CD14-positive monocyte (primary cell): ENCODE data around the gene TSNAX. TPM values are rescaled to one million over a fixed set of nuclear protein-coding genes. Genes with fewer than 3 reads are reported as not detected.

ENCODE experiments used
- DNase-seq, 3 donors: peaks; one replicate each; pipeline ENCODE4 v3.0.0-alpha.2; 2011 to 2022
- H2AFZ ChIP-seq: 2 replicates; pipeline ENCODE4 v1.6.0; 2012; ENCODE audit warnings: mild to moderate bottlenecking, low read depth, low read length, inconsistent platforms; ENCODE audit not compliant: insufficient read depth, poor library complexity, severe bottlenecking
- H3K27ac ChIP-seq, 2 donors: 1 replicate in 1 of 2; 2 replicates in 1 of 2; pipeline ENCODE4 v1.5.1; 2012 to 2013; ENCODE audit warnings: low read length in 2 of 2, control low read depth in 1 of 2, inconsistent platforms in 1 of 2, low read depth in 1 of 2, mild to moderate bottlenecking in 1 of 2
- H3K27me3 ChIP-seq, 2 donors: one replicate each; pipeline versions ENCODE4 v1.6.0 to v1.6.1; 2011 to 2013; ENCODE audit warnings: low read length in 2 of 2; ENCODE audit not compliant: control insufficient read depth in 2 of 2, insufficient read depth in 2 of 2
- H3K36me3 ChIP-seq, 2 donors: replicated peaks in 1 of 2; 1 replicate in 1 of 2; 2 replicates in 1 of 2; pipeline versions ENCODE4 v1.5.1 to v1.6.1; 2012 to 2013; ENCODE audit warnings: low read length in 2 of 2, control low read depth in 1 of 2, inconsistent platforms in 1 of 2, mild to moderate bottlenecking in 1 of 2; ENCODE audit not compliant: insufficient read depth in 2 of 2, control insufficient read depth in 1 of 2
- H3K4me1 ChIP-seq, 2 donors: 1 replicate in 1 of 2; 2 replicates in 1 of 2; pipeline versions ENCODE4 v1.5.1 to v1.6.1; 2012 to 2013; ENCODE audit warnings: low read length in 2 of 2, control low read depth in 1 of 2, inconsistent platforms in 1 of 2, mild to moderate bottlenecking in 1 of 2, moderate library complexity in 1 of 2; ENCODE audit not compliant: insufficient read depth in 2 of 2, control insufficient read depth in 1 of 2
- H3K4me2 ChIP-seq: replicated peaks from 2 replicates; pipeline ENCODE3; 2012; ENCODE audit warnings: low read length, moderate library complexity, mild to moderate bottlenecking; ENCODE audit not compliant: poor library complexity, severe bottlenecking; ENCODE audit errors: extremely low read depth
- H3K4me3 ChIP-seq, 3 experiments: fragments of 200-600 bp in 1 of 3; sonication (generic) in 1 of 3; replicated peaks in 1 of 3; 1 replicate in 2 of 3; 2 replicates in 1 of 3; pipeline ENCODE4 v1.5.1; 2011 to 2013; ENCODE audit warnings: low read length in 3 of 3, mild to moderate bottlenecking in 3 of 3, control low read depth in 2 of 3, low read depth in 2 of 3, inconsistent platforms in 1 of 3, moderate library complexity in 1 of 3
- H3K79me2 ChIP-seq: 2 replicates; pipeline ENCODE4 v1.6.0; 2012; ENCODE audit warnings: mild to moderate bottlenecking, control low read depth, inconsistent platforms, low read length, moderate library complexity; ENCODE audit not compliant: insufficient read depth
- H3K9ac ChIP-seq: 2 replicates; pipeline ENCODE4 v1.6.0; 2017; ENCODE audit warnings: low read length, mild to moderate bottlenecking; ENCODE audit not compliant: insufficient read depth, poor library complexity, severe bottlenecking
- H3K9me3 ChIP-seq, 2 donors: replicated peaks in 1 of 2; 1 replicate in 1 of 2; 2 replicates in 1 of 2; pipeline versions ENCODE4 v1.5.1 to v1.6.1; 2012 to 2013; ENCODE audit warnings: low read length in 2 of 2, control low read depth in 1 of 2; ENCODE audit not compliant: control insufficient read depth in 1 of 2, insufficient read depth in 1 of 2
- H4K20me1 ChIP-seq: 2 replicates; pipeline ENCODE4 v1.6.0; 2012; ENCODE audit warnings: mild to moderate bottlenecking, low read length, control low read depth, moderate library complexity; ENCODE audit not compliant: insufficient read depth
- H3K27ac Mint-ChIP-seq, 7 donors: one replicate each; pipeline ENCODE4 v1.8.0; 2020; ENCODE audit warnings: mild to moderate bottlenecking in 7 of 7, mixed read lengths in 7 of 7, moderate library complexity in 6 of 7, inconsistent platforms in 2 of 7
- H3K27me3 Mint-ChIP-seq, 3 donors: one replicate each; pipeline ENCODE4 v1.8.0; 2021 to 2022; ENCODE audit warnings: low read depth in 3 of 3, mild to moderate bottlenecking in 3 of 3, mixed read lengths in 3 of 3, moderate library complexity in 3 of 3, inconsistent platforms in 1 of 3
- H3K36me3 Mint-ChIP-seq, 2 donors: one replicate each; pipeline ENCODE4 v1.8.0; 2020; ENCODE audit warnings: mixed read lengths in 2 of 2, inconsistent platforms in 1 of 2, mild to moderate bottlenecking in 1 of 2
- H3K4me1 Mint-ChIP-seq: one replicate; pipeline ENCODE4 v1.8.0; 2020; ENCODE audit warnings: mild to moderate bottlenecking, mixed read lengths
- H3K4me3 Mint-ChIP-seq, 2 donors: one replicate each; pipeline ENCODE4 v1.8.0; 2020; ENCODE audit warnings: mild to moderate bottlenecking in 2 of 2, mixed read lengths in 2 of 2, moderate library complexity in 1 of 2
- H3K9me3 Mint-ChIP-seq, 7 donors: one replicate each; pipeline ENCODE4 v1.8.0; 2020 to 2022; ENCODE audit warnings: mixed read lengths in 7 of 7, mild to moderate bottlenecking in 6 of 7, moderate library complexity in 6 of 7, inconsistent platforms in 2 of 7
- WGBS: methylation state at CpG from one replicate; pipeline ENCODE4 v1.1.5; 2013; ENCODE audit warnings: missing lambda C conversion rate; ENCODE audit not compliant: insufficient coverage; 5-methylcytosine and 5-hydroxymethylcytosine counted together
- intact Hi-C, 2 donors: fragments of 100-400 bp; cut with micrococcal nuclease; formaldehyde crosslinking; loops; one replicate each; pipeline versions ENCODE4 v1.15.0 to v1.15.1; 2023
- polyA minus RNA-seq: library from RNA; depleted of rRNA, polyadenylated mRNA; stranded (reverse); fragments of >200 nt; gene quantifications from 2 replicates; pipeline ENCODE4 v1.2.3, GENCODE V29; 2012
- polyA plus RNA-seq, 3 donors: library from polyadenylated mRNA; depleted of rRNA in 1 of 3; unstranded in 2 of 3; stranded (reverse) in 1 of 3; fragments of 300-500 nt in 2 of 3; fragments of >200 nt in 1 of 3; fragmentation: Illumina TruSeq in 2 of 3; gene quantifications; 1 replicate in 2 of 3; 2 replicates in 1 of 3; pipeline ENCODE4 v1.2.3, GENCODE V29; 2012 to 2021
- total RNA-seq, 12 experiments: library from RNA in 1 of 12; stranded (reverse) in 1 of 12; fragments of 120-200 nt in 1 of 12; gene quantifications; one replicate each; pipeline ENCODE4 v1.2.4 and lab custom pipeline; 2013 to 2026; ENCODE audit warnings: mixed read lengths in 6 of 12, inconsistent platforms in 1 of 12
- TF ChIP-seq, protein P1 (sequence below): fragments of 200-600 bp; IDR thresholded peaks from one replicate; pipeline ENCODE4 v1.8.0; 2022; ENCODE audit warnings: antibody characterized with exemption, mild to moderate bottlenecking

Gene TSNAX, protein sequence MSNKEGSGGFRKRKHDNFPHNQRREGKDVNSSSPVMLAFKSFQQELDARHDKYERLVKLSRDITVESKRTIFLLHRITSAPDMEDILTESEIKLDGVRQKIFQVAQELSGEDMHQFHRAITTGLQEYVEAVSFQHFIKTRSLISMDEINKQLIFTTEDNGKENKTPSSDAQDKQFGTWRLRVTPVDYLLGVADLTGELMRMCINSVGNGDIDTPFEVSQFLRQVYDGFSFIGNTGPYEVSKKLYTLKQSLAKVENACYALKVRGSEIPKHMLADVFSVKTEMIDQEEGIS
- total RNA-seq (2013): 55.3 TPM
- polyA plus RNA-seq (10 to 100 TPM; 15.6 to 86.9 (median 82.0) TPM), polyA minus RNA-seq (12.2 and 16.0 TPM in 2 replicates), total RNA-seq (lab: John Stamatoyannopoulos, UW) (1.7 to 35.2 (median 25.3) reads per million in 11 experiments)

DNA sequence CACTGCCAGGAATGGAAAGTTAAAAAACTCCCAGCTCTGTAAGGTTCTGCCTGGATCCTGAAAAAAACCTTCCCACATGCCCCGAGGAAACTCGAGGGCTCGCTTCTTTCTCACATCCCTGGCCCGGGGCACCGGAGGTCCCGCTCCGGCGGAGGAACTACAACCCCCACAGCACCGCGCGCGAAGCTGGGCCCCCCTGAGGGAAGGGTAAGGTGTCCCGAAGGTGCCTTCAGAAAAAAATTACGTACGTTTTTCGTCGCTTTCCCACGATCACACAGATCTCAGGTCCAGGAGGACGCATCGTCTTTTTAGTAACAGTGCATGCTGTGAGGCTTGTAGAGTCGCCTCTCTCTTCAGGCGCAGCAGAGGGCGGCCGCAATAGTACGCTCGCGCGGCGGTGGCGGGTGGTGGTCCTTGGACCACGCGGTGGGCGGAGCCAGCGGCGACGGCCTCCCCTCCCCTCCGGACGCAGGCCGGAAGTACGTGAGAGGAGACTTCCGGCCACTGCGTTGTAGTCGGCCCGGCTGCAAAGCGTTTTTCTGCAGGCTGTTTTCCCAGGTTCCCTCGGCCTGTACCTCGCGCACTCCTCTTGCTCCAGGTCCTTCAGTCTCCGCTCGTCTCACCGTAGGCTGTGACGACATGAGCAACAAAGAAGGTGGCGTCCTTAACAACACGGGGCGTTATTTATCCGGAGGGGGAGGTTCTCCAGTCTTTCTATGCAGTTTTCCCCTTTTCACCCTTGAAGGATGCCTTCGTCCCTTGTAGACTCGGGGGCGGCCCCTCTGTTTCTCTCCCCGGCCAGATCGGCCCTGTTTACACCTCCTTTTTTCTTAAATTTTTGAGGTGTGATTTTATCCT lies at the start of gene TSNAX:
TSS of gene TSNAX (plus strand) at position 498 of the 858 bp plus-strand sequence. CDS start at position 640, 142 bp downstream.
- Histone ChIP-seq H3K36me3 (peaks cover 3 to 6% of the 10 kb centered on the region in 2 donors), H3K4me2 (peak within 1 kb of the TSS; percentile 94), H3K9ac (peak within 1 kb of the TSS; percentile 85), H4K20me1 (peaks cover 19% of the 10 kb centered on the region), H2AFZ (peak within 1 kb of the TSS; percentile 68), H3K79me2 (peaks cover 44% of the 10 kb centered on the region), H3K4me1 (peaks cover 58 to 67% of the 10 kb centered on the region in 2 donors), H3K9me3 (no peaks in the 10 kb centered on the region), H3K4me3 (peak within 1 kb of the TSS; percentile 54 to 84 (median 80)), H3K27ac (peak within 1 kb of the TSS; percentile 87 to 95), H3K27me3 (no peaks in the 10 kb centered on the region)
- WGBS: under 1% methylated on average over 43 of the region's 61 CpGs
- peak within 1 kb of the TSS; percentile 92 to 96 for H3K4me3 Mint-ChIP-seq
- peaks cover 0 to 2% (median 1%) of the 10 kb centered on the region in 3 donors for H3K27me3 Mint-ChIP-seq
- TF ChIP-seq, protein P1, sequence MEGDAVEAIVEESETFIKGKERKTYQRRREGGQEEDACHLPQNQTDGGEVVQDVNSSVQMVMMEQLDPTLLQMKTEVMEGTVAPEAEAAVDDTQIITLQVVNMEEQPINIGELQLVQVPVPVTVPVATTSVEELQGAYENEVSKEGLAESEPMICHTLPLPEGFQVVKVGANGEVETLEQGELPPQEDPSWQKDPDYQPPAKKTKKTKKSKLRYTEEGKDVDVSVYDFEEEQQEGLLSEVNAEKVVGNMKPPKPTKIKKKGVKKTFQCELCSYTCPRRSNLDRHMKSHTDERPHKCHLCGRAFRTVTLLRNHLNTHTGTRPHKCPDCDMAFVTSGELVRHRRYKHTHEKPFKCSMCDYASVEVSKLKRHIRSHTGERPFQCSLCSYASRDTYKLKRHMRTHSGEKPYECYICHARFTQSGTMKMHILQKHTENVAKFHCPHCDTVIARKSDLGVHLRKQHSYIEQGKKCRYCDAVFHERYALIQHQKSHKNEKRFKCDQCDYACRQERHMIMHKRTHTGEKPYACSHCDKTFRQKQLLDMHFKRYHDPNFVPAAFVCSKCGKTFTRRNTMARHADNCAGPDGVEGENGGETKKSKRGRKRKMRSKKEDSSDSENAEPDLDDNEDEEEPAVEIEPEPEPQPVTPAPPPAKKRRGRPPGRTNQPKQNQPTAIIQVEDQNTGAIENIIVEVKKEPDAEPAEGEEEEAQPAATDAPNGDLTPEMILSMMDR: no peak
- intact Hi-C loops: loop anchor here in 1 of 2 donors (2.0 to 5.0 kb wide), 2 partner anchors 108 to 191 kb away; partner anchors contain the start of genes EXOC8 and SPRTN
- peaks cover 0 to 3% (median 0%) of the 10 kb centered on the region in 7 donors for H3K9me3 Mint-ChIP-seq
- DNase-seq: peak; percentile 89 to 94 (median 91)
- H3K4me1 Mint-ChIP-seq: peaks cover 60% of the 10 kb centered on the region
- peaks cover 16 to 22% of the 10 kb centered on the region in 2 donors for H3K36me3 Mint-ChIP-seq
- peak within 1 kb of the TSS; percentile 99 to 100 (median 100) for H3K27ac Mint-ChIP-seq

DNA sequence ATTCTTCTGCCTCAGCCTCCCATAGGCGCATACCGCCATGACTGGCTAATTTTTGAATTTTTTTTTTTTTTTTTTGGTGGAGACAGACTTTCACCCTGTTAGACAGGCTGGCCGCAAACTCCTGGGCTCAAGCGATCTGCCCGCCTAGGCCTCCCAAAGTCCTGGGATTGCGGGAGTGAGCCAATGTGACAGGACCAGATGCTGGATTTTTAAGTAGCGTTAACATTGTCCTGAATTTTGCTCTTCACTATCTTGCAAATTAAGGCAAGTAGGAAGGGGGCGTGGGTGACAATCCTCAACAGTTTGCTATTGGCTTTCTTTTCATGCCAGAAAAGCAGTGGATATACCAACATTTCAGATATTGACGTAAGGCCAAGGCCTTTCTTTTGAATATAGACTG lies 49.7 kb upstream of the TSNAX start:
- H3K27ac Mint-ChIP-seq: no peak overlapping the region
- peaks cover 0 to 9% (median 5%) of the 10 kb centered on the region in 7 donors for H3K9me3 Mint-ChIP-seq
- H3K36me3 Mint-ChIP-seq: no peaks in the 10 kb centered on the region
- Histone ChIP-seq H3K36me3 (no peaks in the 10 kb centered on the region), H3K9me3 (peaks cover 0 to 5% of the 10 kb centered on the region in 2 donors), H3K27me3 (peaks cover 30 to 63% of the 10 kb centered on the region in 2 donors), H3K27ac (no peak overlapping the region), H3K9ac (no peak overlapping the region), H4K20me1 (no peaks in the 10 kb centered on the region), H3K79me2 (no peaks in the 10 kb centered on the region), H3K4me3 (no peak overlapping the region), H2AFZ (no peak overlapping the region), H3K4me1 (no peaks in the 10 kb centered on the region), H3K4me2 (no peak overlapping the region)
- 97% methylated on average over 4 of the region's 9 CpGs for WGBS
- intact Hi-C loops: no loop called here
- TF ChIP-seq, protein P1: no peak
- no peak for DNase-seq
- H3K27me3 Mint-ChIP-seq: peaks cover 46 to 62% (median 50%) of the 10 kb centered on the region in 3 donors
- H3K4me3 Mint-ChIP-seq: peak overlapping the region in 1 of 2 donors; percentile 70
- no peaks in the 10 kb centered on the region for H3K4me1 Mint-ChIP-seq
